Left cardiac atrium (tissue), 4 donors: Measurements from ENCODE around the gene HDAC4. TPM values are rescaled to one million over a fixed set of nuclear protein-coding genes. Genes with fewer than 3 reads are reported as not detected.

Experiments
- ATAC-seq, 2 donors: fragments of 200-7000 bp; cut with Tn5 transposase; one replicate each; pipeline ENCODE4 v1.9.1; 2020; ENCODE audit warnings: mild to moderate bottlenecking in 2 of 2, moderate library complexity in 2 of 2
- DNase-seq: peaks from one replicate; pipeline ENCODE4 v3.0.0-alpha.2; 2020
- intact Hi-C, 2 donors: fragments of 100-400 bp; cut with DNase I; formaldehyde crosslinking; loops; one replicate each; pipeline versions ENCODE4 v1.14.1 to v1.15.1; 2022 to 2023
- total RNA-seq, 2 donors: library from RNA; stranded (reverse); fragmentation: NEBNext Ultra II Directional; extraction: Animal tissue kit (Norgen Biotek cat#: 25700); gene quantifications; one replicate each; pipeline ENCODE4 v1.2.1, GENCODE V29; 2021
- donor health status: DM: no; HTN: yes; CAD: no.
- donor health status: DM: no; HTN: yes; CAD: no; lungs with severe emphysema.
- donor health status: DM: yes; HTN: yes; CAD: no.
- donor health status: Dilated cardiomyopathy.

The HDAC4 gene
- total RNA-seq, 2 donors from 2014 or later: 25.6 to 31.2 TPM

- ATAC-seq (no peak), DNase-seq (no peak)
- intact Hi-C loops: no loop called here
These were observed 171.1 kb downstream of the HDAC4 start for GRCh38 chr2:239229545-239230279.

GRCh38 chr2:239227661-239228371 is 173.0 kb downstream of the HDAC4 start:
- intact Hi-C loops: no loop called here
- no peak for DNase-seq
- peak in 1 of 2 donors; percentile 7 for ATAC-seq

GRCh38 chr2:239226677-239227581 is 173.9 kb downstream of the HDAC4 start:
- peak; percentile 1 to 45 for ATAC-seq
- intact Hi-C loops: no loop called here
- DNase-seq: no peak

- DNase-seq (no peak), ATAC-seq (peak in 1 of 2 donors; percentile 7)
- intact Hi-C loops: no loop called here
These were observed 174.8 kb downstream of the HDAC4 start for GRCh38 chr2:239225871-239226561.

GRCh38 chr2:239225371-239225851 is 175.4 kb downstream of the HDAC4 start:
- ATAC-seq: peak in 1 of 2 donors; percentile 10
- DNase-seq: no peak

GRCh38 chr2:239224955-239225354 is 175.9 kb downstream of the HDAC4 start:
- ATAC-seq (no peak), DNase-seq (no peak)
- intact Hi-C loops: no loop called here

More at GRCh38 chr2:239225371-239225851, 175.4 kb downstream of the HDAC4 start:
- intact Hi-C loops: no loop called here

- intact Hi-C loops: no loop called here
- DNase-seq: no peak
- no peak for ATAC-seq
These were observed 176.6 kb downstream of the HDAC4 start for GRCh38 chr2:239224199-239224570.

GRCh38 chr2:239223310-239224198 is 177.3 kb downstream of the HDAC4 start:
- intact Hi-C loops: no loop called here
- DNase-seq: peak; percentile 55
- ATAC-seq: peak; percentile 9 to 57

- ATAC-seq (peak; percentile 13 to 19), DNase-seq (no peak)
- intact Hi-C loops: no loop called here
These were observed 178.0 kb downstream of the HDAC4 start for GRCh38 chr2:239222706-239223309.

- peak; percentile 35 to 49 for ATAC-seq
- DNase-seq: no peak
These were observed 178.5 kb downstream of the HDAC4 start for GRCh38 chr2:239222312-239222660.

GRCh38 chr2:239220981-239221396 is 179.8 kb downstream of the HDAC4 start:
- intact Hi-C loops: no loop called here
- ATAC-seq (no peak), DNase-seq (no peak)

More at GRCh38 chr2:239222312-239222660, 178.5 kb downstream of the HDAC4 start:
- intact Hi-C loops: no loop called here

- DNase-seq (no peak), ATAC-seq (no peak)
- intact Hi-C loops: no loop called here
These were observed 180.5 kb downstream of the HDAC4 start for GRCh38 chr2:239220341-239220740.

GRCh38 chr2:239216614-239217273 is 184.1 kb downstream of the HDAC4 start:
- no peak for DNase-seq
- no peak for ATAC-seq
- intact Hi-C loops: no loop called here

GRCh38 chr2:239215988-239216613 is 184.7 kb downstream of the HDAC4 start:
- no peak for ATAC-seq
- no peak for DNase-seq

GRCh38 chr2:239215136-239215925 is 185.5 kb downstream of the HDAC4 start:
- intact Hi-C loops: no loop called here
- ATAC-seq: no peak
- DNase-seq: no peak

More at GRCh38 chr2:239215988-239216613, 184.7 kb downstream of the HDAC4 start:
- intact Hi-C loops: no loop called here

- ATAC-seq (no peak), DNase-seq (no peak)
- intact Hi-C loops: no loop called here
These were observed 186.1 kb downstream of the HDAC4 start for GRCh38 chr2:239214725-239215124.
